ENCODE data around the gene MYBPC2. TPM values are rescaled to one million over a fixed set of nuclear protein-coding genes. Genes with fewer than 3 reads are reported as not detected.

The MYBPC2 gene
- total RNA-seq, 1 donor from 2014 or later: not detected

GRCh38 chr19:50414864-50415660 lies 17.6 kb upstream of the MYBPC2 start:
- peak; percentile 28 for DNase-seq (ENCODE audit: low read depth)
- H3K36me3 ChIP-seq (ENCODE audit: control insufficient read depth, insufficient read depth, low read length): no peaks in the 10 kb centered on the region
- no peak overlapping the region for H3K4me3 ChIP-seq (ENCODE audit: low read depth, low read length)
- TF ChIP-seq CTCF (IDR thresholded peaks at IDR 0.05; ENCODE audit: insufficient read depth, low read length, severe bottlenecking): peak; percentile 93
- peaks cover 3% of the 10 kb centered on the region for H3K27me3 ChIP-seq (ENCODE audit: control insufficient read depth, insufficient read depth, low read length)
- no peak for FAIRE-seq

GRCh38 chr19:50415661-50416033 lies 17.0 kb upstream of the MYBPC2 start:
- TF ChIP-seq CTCF (IDR thresholded peaks at IDR 0.05; ENCODE audit: insufficient read depth, low read length, severe bottlenecking): no peak
- no peak for FAIRE-seq

GRCh38 chr19:50416034-50416977 lies 16.4 kb upstream of the MYBPC2 start:
- TF ChIP-seq CTCF (IDR thresholded peaks at IDR 0.05; ENCODE audit: insufficient read depth, low read length, severe bottlenecking): no peak
- H3K36me3 ChIP-seq (ENCODE audit: control insufficient read depth, insufficient read depth, low read length): no peaks in the 10 kb centered on the region
- H3K4me3 ChIP-seq (ENCODE audit: low read depth, low read length): no peak overlapping the region
- H3K27me3 ChIP-seq (ENCODE audit: control insufficient read depth, insufficient read depth, low read length): peaks cover 3% of the 10 kb centered on the region
- FAIRE-seq (no peak), DNase-seq (ENCODE audit: low read depth) (no peak)

More at GRCh38 chr19:50415661-50416033, 17.0 kb upstream of the MYBPC2 start:
- Histone ChIP-seq H3K4me3 (ENCODE audit: low read depth, low read length) (no peak overlapping the region), H3K27me3 (ENCODE audit: control insufficient read depth, insufficient read depth, low read length) (peaks cover 3% of the 10 kb centered on the region), H3K36me3 (ENCODE audit: control insufficient read depth, insufficient read depth, low read length) (no peaks in the 10 kb centered on the region)
- no peak for DNase-seq (ENCODE audit: low read depth)

- Histone ChIP-seq H3K4me3 (ENCODE audit: low read depth, low read length) (no peak overlapping the region), H3K27me3 (ENCODE audit: control insufficient read depth, insufficient read depth, low read length) (peaks cover 3% of the 10 kb centered on the region), H3K36me3 (ENCODE audit: control insufficient read depth, insufficient read depth, low read length) (no peaks in the 10 kb centered on the region)
- FAIRE-seq (no peak), DNase-seq (ENCODE audit: low read depth) (no peak)
- no peak for TF ChIP-seq CTCF (IDR thresholded peaks at IDR 0.05; ENCODE audit: insufficient read depth, low read length, severe bottlenecking)
These were observed 15.3 kb upstream of the MYBPC2 start for GRCh38 chr19:50417111-50418081.

Measured in bronchial epithelial cell (primary cell).